ENCODE data around the gene GRIK4.

- TF ChIP-seq POLR2A (IDR thresholded peaks at IDR 0.05; ENCODE audit: low read depth, low read length) (no peak), POLR2AphosphoS5 (IDR thresholded peaks at IDR 0.05; ENCODE audit: low read depth, low read length) (no peak), TAF1 (IDR thresholded peaks at IDR 0.05; ENCODE audit: borderline replicate concordance, low read depth, low read length) (no peak)
Measured at GRCh38 chr11:120873966-120874735, 362.6 kb downstream of the GRIK4 start.

Data from GM12892 (cell line).